CD4-positive, CD25-positive, alpha-beta regulatory T cell (primary cell): ENCODE results near the gene TOR1AIP2. TPM values are rescaled to one million over a fixed set of nuclear protein-coding genes. Genes with fewer than 3 reads are reported as not detected.
A peak's percentile ranks its signal among the peaks of the same experiment; 100 is the strongest.

ENCODE experiments used
- ATAC-seq, 2 donors: fragments of 150-1000 bp; cut with Tn5 transposase; one replicate each; pipeline ENCODE4 v1.10.0; 2021; ENCODE audit warnings: low read depth in 2 of 2, moderate number of reproducible peaks in 2 of 2, moderate library complexity in 1 of 2
- DNase-seq, 3 donors: peaks; one replicate each; pipeline versions ENCODE4 v3.0.0 to v3.0.0-alpha.2; 2012 to 2022; ENCODE audit warnings: mixed read lengths in 1 of 3
- H3K27ac ChIP-seq: one replicate; pipeline ENCODE4 v1.7.0; 2013; ENCODE audit warnings: mild to moderate bottlenecking, low read length; ENCODE audit not compliant: insufficient read depth, poor library complexity, severe bottlenecking
- H3K27me3 ChIP-seq: one replicate; pipeline ENCODE4 v1.7.0; 2013; ENCODE audit warnings: low read length; ENCODE audit not compliant: control insufficient read depth, insufficient read depth
- H3K36me3 ChIP-seq: one replicate; pipeline ENCODE4 v1.7.0; 2013; ENCODE audit warnings: mild to moderate bottlenecking, low read length, moderate library complexity; ENCODE audit not compliant: control insufficient read depth, insufficient read depth
- H3K4me1 ChIP-seq: 2 replicates; pipeline ENCODE4 v1.7.0; 2013; ENCODE audit warnings: mild to moderate bottlenecking, low read length; ENCODE audit not compliant: insufficient read depth, control insufficient read depth, poor library complexity, severe bottlenecking
- H3K4me3 ChIP-seq: one replicate; pipeline ENCODE4 v1.7.0; 2013; ENCODE audit warnings: low read depth, mild to moderate bottlenecking, low read length, moderate library complexity
- H3K9me3 ChIP-seq, 2 experiments: 1 replicate in 1 of 2; 2 replicates in 1 of 2; pipeline ENCODE4 v1.7.0; 2013; ENCODE audit warnings: low read length in 2 of 2, mild to moderate bottlenecking in 1 of 2, moderate library complexity in 1 of 2; ENCODE audit not compliant: control insufficient read depth in 2 of 2
- H3K27ac Mint-ChIP-seq, 3 donors: one replicate each; pipeline ENCODE4 v1.8.0; 2020 to 2022; ENCODE audit warnings: mild to moderate bottlenecking in 3 of 3, mixed read lengths in 3 of 3, moderate library complexity in 2 of 3
- H3K27me3 Mint-ChIP-seq: one replicate; pipeline ENCODE4 v1.8.0; 2022; ENCODE audit warnings: mild to moderate bottlenecking, mixed read lengths
- H3K36me3 Mint-ChIP-seq: one replicate; pipeline ENCODE4 v1.8.0; 2020; ENCODE audit warnings: mixed read lengths
- H3K4me1 Mint-ChIP-seq, 4 donors: one replicate each; pipeline ENCODE4 v1.8.0; 2020 to 2022; ENCODE audit warnings: mixed read lengths in 4 of 4, mild to moderate bottlenecking in 1 of 4
- H3K4me3 Mint-ChIP-seq, 4 donors: one replicate each; pipeline ENCODE4 v1.8.0; 2020 to 2022; ENCODE audit warnings: mild to moderate bottlenecking in 4 of 4, mixed read lengths in 4 of 4, moderate library complexity in 3 of 4
- H3K9me3 Mint-ChIP-seq, 7 donors: one replicate each; pipeline ENCODE4 v1.8.0; 2020 to 2022; ENCODE audit warnings: mixed read lengths in 7 of 7, mild to moderate bottlenecking in 3 of 7, moderate library complexity in 2 of 7
- polyA plus RNA-seq, 4 donors: library from polyadenylated mRNA; unstranded; fragments of 300-500 nt; fragmentation: Illumina TruSeq; gene quantifications; one replicate each; pipeline ENCODE4 v1.2.3, GENCODE V29; 2021
- total RNA-seq: library from RNA; stranded (reverse); gene quantifications from one replicate; pipeline ENCODE4 v1.2.3, GENCODE V29; 2022

Gene TOR1AIP2
- total and polyA plus RNA-seq, 5 donors from 2014 or later, result 8.1 to 81.0 (median 13.6) TPM

DNA sequence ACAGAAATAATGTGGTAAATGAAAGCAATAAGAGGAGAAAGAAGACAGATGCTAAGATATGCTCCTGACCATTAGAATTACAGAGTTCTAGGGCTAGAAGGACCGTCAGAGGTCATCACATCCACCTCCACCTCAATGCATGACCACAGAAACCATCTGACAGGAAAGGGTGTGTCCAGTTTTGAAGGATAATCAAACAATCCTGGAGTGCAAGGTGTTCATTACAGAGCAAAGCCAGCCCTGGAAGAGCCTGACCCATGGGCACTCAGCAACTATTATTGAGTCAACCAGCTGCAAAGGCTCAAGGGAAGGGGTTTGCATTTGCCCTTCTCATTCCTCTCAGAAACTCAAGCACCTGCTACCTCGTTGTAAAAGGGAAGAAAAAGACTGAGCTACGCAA, 46.4 kb downstream of the TOR1AIP2 start:
- Histone ChIP-seq H3K4me3 (no peak overlapping the region), H3K27ac (peak overlapping the region; percentile 45), H3K4me1 (peaks cover 17% of the 10 kb centered on the region), H3K36me3 (no peaks in the 10 kb centered on the region), H3K27me3 (no peaks in the 10 kb centered on the region), H3K9me3 (no peaks in the 10 kb centered on the region)
- no peaks in the 10 kb centered on the region for H3K9me3 Mint-ChIP-seq
- ATAC-seq, result no peak
- H3K4me1 Mint-ChIP-seq, result peaks cover 7 to 37% (median 25%) of the 10 kb centered on the region in 4 donors
- peak overlapping the region; percentile 3 to 69 (median 36) for H3K4me3 Mint-ChIP-seq
- peaks cover 4% of the 10 kb centered on the region for H3K27me3 Mint-ChIP-seq
- H3K36me3 Mint-ChIP-seq, result peaks cover 4% of the 10 kb centered on the region
- peak in 1 of 3 donors; percentile 27 for DNase-seq
- H3K27ac Mint-ChIP-seq, result peak overlapping the region; percentile 35 to 90 (median 89)

DNA sequence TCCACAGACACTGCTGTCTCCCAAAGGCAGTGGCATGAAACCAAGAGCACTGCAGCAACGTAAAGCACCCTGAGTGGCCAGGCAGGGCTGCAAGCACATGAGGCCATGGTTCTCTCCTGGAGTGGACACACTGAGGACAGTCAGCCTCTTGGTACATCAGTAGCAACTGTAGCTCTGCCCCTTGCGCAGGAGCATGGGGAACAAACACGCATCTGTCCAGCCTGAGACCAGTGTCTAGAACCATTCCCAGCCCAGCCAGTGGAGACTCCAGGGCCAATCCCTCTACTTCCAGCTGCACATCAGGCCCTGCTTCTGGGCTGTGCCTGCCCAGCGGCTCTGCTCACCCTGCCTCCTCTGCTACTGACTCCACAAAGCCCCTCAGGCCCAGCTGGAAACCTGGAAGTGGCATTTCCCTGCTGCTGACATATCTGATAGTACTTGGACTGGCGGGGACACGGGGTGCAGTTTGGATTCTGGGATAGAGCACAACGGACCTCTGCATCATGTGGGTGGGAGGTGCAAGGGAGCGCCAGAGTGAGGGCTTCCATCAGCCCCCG, 49.0 kb downstream of the TOR1AIP2 start:
- Histone ChIP-seq H3K36me3 (no peaks in the 10 kb centered on the region), H3K9me3 (no peaks in the 10 kb centered on the region), H3K4me1 (peaks cover 17% of the 10 kb centered on the region), H3K4me3 (no peak overlapping the region), H3K27ac (no peak overlapping the region), H3K27me3 (no peaks in the 10 kb centered on the region)
- Mint-ChIP-seq H3K4me3 (no peak overlapping the region), H3K27me3 (peaks cover 4% of the 10 kb centered on the region), H3K27ac (no peak overlapping the region), H3K4me1 (peaks cover 7 to 35% (median 24%) of the 10 kb centered on the region in 4 donors), H3K36me3 (no peaks in the 10 kb centered on the region), H3K9me3 (no peaks in the 10 kb centered on the region)
- ATAC-seq (no peak), DNase-seq (no peak)

DNA sequence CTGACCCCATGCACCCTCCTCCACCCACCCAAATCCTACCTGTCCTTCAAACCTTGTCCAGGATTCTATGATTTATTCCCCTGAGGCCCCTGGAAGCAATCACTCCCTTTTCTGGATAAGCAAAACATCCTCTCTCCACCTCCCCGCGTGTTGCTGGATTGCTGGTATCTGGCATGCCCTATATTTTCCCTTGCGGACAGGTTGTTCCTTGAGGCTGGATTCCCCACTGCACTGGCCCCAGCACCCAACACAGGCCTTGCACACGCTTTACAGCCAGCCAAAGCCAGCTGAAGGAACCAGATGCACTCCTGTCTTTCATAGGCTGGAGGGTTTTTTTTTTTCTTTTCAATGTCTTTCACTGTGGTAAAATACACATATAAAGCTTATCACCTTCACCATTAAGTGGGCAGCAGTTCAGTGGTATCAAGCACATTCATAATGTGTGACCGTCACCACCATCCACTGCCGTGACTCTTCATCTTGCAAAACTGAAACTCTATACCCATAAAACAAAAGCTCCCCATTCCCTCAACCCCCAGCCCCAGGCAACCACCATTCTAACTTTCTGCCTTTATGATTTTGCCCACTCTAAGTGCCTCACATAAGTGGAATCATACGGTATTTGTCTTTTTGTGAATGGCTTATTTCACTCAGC, 50.9 kb downstream of the TOR1AIP2 start:
- no peaks in the 10 kb centered on the region for H3K36me3 ChIP-seq
- H3K9me3 ChIP-seq, result no peaks in the 10 kb centered on the region
- DNase-seq (no peak), ATAC-seq (no peak)
- Mint-ChIP-seq H3K4me3 (no peak overlapping the region), H3K27ac (peak overlapping the region in 1 of 3 donors; percentile 57), H3K36me3 (no peaks in the 10 kb centered on the region), H3K9me3 (no peaks in the 10 kb centered on the region), H3K27me3 (peaks cover 4% of the 10 kb centered on the region), H3K4me1 (peaks cover 0 to 23% (median 17%) of the 10 kb centered on the region in 4 donors)
- no peak overlapping the region for H3K4me3 ChIP-seq
- no peaks in the 10 kb centered on the region for H3K27me3 ChIP-seq
- H3K4me1 ChIP-seq, result peaks cover 11% of the 10 kb centered on the region
- no peak overlapping the region for H3K27ac ChIP-seq

DNA sequence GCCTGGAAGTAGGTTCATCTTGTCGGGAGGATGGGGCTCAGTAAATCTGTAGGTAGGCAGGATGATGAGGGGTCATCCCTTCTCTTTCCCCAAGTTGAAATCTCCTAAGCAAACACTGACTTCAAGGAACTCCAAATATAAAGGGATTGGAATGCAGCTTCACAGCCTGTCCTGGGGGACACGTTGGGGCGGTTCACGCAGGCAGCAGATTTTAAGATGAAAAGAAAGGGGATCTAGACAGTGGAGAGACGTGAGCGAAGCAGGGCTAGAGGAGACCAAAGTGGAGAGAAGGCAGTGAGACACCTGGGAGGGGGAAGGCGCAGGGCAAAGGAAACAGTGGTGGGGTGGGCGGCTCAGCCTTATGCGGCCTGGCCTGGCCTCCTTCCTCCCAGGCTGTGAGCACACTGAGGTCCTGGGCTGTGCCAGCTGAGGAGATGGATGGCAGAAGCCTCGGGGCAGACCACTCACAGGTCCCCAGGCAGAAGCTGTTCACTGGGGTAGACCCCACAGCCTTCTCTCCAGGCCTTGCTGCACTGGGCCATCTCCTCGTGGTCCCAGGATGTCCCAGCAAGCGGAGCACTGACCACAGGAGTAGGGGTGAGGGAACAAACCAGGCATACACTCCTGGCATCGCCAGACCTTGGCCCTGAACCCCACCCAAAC, 51.7 kb downstream of the TOR1AIP2 start:
- H3K4me3 ChIP-seq, result no peak overlapping the region
- Mint-ChIP-seq H3K4me1 (peaks cover 0 to 15% (median 9%) of the 10 kb centered on the region in 4 donors), H3K9me3 (no peaks in the 10 kb centered on the region), H3K27ac (peak overlapping the region in 1 of 3 donors; percentile 68), H3K4me3 (no peak overlapping the region), H3K27me3 (peaks cover 4% of the 10 kb centered on the region), H3K36me3 (no peaks in the 10 kb centered on the region)
- no peak overlapping the region for H3K27ac ChIP-seq
- H3K4me1 ChIP-seq, result peaks cover 2% of the 10 kb centered on the region
- ATAC-seq (no peak), DNase-seq (no peak)
- H3K36me3 ChIP-seq, result no peaks in the 10 kb centered on the region
- no peaks in the 10 kb centered on the region for H3K27me3 ChIP-seq
- no peaks in the 10 kb centered on the region for H3K9me3 ChIP-seq

DNA sequence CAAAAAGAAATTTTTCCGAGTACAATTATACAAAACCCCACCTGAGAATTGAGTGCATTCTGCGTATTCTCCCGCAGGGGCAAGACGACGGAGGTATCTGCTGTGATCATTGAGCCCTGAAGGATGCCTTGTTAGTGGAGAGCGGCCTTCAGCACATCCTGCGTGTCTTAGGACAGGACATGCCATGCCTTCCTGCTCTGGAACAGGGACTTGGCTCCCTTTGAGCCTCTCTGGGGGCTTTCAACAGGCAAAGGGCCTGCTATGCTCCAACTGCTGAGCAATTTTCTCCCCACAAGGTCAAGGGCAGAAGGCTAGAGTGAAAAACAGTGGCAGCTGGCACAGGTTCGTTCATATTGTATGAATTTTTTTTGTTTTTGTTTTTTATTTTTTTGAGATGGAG, 52.4 kb downstream of the TOR1AIP2 start:
- H3K4me3 ChIP-seq, result no peak overlapping the region
- H3K9me3 ChIP-seq, result no peaks in the 10 kb centered on the region
- Mint-ChIP-seq H3K4me3 (no peak overlapping the region), H3K36me3 (no peaks in the 10 kb centered on the region), H3K4me1 (peaks cover 0 to 8% (median 3%) of the 10 kb centered on the region in 4 donors), H3K9me3 (no peaks in the 10 kb centered on the region), H3K27me3 (peaks cover 4% of the 10 kb centered on the region), H3K27ac (no peak overlapping the region)
- H3K27ac ChIP-seq, result no peak overlapping the region
- no peaks in the 10 kb centered on the region for H3K27me3 ChIP-seq
- DNase-seq (no peak), ATAC-seq (no peak)
- H3K36me3 ChIP-seq, result no peaks in the 10 kb centered on the region
- H3K4me1 ChIP-seq, result no peaks in the 10 kb centered on the region

DNA sequence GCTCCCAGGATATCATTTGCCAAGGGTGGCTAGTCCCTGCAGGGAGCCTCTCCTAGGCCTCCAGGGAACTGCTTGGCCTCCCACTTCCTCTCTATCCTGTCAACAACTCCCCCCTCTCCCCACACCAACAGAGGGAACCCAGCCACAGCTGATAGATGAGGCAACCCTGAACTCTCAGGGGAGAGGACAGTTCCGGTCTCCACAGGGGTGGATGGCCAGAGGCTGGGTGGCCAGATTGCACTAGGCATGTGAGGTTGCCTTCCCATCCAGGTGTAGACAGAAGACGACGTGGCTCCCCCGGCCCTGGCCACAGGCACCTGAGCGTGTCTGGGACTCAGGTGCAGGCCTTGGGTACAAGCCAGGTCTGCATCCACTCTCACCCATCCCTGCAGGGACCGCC, 53.3 kb downstream of the TOR1AIP2 start:
- no peaks in the 10 kb centered on the region for H3K9me3 Mint-ChIP-seq
- DNase-seq (no peak), ATAC-seq (no peak)
- H3K27ac ChIP-seq, result no peak overlapping the region
- no peaks in the 10 kb centered on the region for H3K4me1 ChIP-seq
- H3K4me3 ChIP-seq, result no peak overlapping the region
- H3K27ac Mint-ChIP-seq, result peak overlapping the region in 1 of 3 donors; percentile 9
- H3K4me3 Mint-ChIP-seq, result no peak overlapping the region
- H3K4me1 Mint-ChIP-seq, result peaks cover 0 to under 1% (median 0%) of the 10 kb centered on the region in 4 donors
- no peaks in the 10 kb centered on the region for H3K9me3 ChIP-seq
- H3K36me3 Mint-ChIP-seq, result no peaks in the 10 kb centered on the region
- H3K27me3 ChIP-seq, result no peaks in the 10 kb centered on the region
- no peaks in the 10 kb centered on the region for H3K27me3 Mint-ChIP-seq
- H3K36me3 ChIP-seq, result no peaks in the 10 kb centered on the region

DNA sequence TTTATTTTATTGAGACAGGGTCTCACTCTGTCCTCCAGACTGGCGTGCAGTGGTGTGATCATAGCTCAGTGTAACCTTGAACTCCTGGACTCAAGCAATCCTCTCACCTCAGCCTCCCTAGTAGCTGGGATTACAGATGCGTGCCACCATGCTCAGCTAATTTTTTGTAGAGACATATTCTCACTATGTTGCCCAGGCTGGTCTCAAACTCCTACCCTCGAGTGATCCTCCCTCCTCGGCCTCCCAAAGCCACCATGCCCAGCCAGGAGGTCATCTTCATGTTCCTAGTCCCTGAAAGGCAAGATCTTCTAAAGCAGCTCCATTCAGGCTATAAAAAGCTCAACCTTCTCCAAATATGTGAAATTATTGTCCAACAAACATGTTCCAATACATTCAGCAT, 53.9 kb downstream of the TOR1AIP2 start:
- H3K36me3 Mint-ChIP-seq, result no peaks in the 10 kb centered on the region
- H3K27me3 ChIP-seq, result no peaks in the 10 kb centered on the region
- ATAC-seq (no peak), DNase-seq (no peak)
- H3K4me3 Mint-ChIP-seq, result no peak overlapping the region
- H3K4me3 ChIP-seq, result no peak overlapping the region
- H3K4me1 ChIP-seq, result no peaks in the 10 kb centered on the region
- H3K9me3 ChIP-seq, result no peaks in the 10 kb centered on the region
- no peaks in the 10 kb centered on the region for H3K36me3 ChIP-seq
- H3K27me3 Mint-ChIP-seq, result peaks cover 3% of the 10 kb centered on the region
- H3K27ac ChIP-seq, result no peak overlapping the region
- H3K4me1 Mint-ChIP-seq, result no peaks in the 10 kb centered on the region
- H3K9me3 Mint-ChIP-seq, result no peaks in the 10 kb centered on the region
- no peak overlapping the region for H3K27ac Mint-ChIP-seq
